Esophagus muscularis mucosa (tissue), 4 donors: Measurements from ENCODE around the gene BASP1. TPM values are rescaled to one million over a fixed set of nuclear protein-coding genes. Genes with fewer than 3 reads are reported as not detected.

Experiments
- DNase-seq: peaks from one replicate; pipeline ENCODE4 v3.0.0-alpha.2; 2017; ENCODE audit errors: extremely low spot score
- H3K27ac ChIP-seq, 4 donors: fragments of 200-600 bp; sonication (generic); replicated peaks in 1 of 4; 1 replicate in 3 of 4; 2 replicates in 1 of 4; pipeline ENCODE4 v1.5.1; 2016 to 2019; ENCODE audit warnings: mild to moderate bottlenecking in 1 of 4
- H3K27me3 ChIP-seq, 4 donors: fragments of 200-600 bp; sonication (generic); one replicate each; pipeline versions ENCODE4 v1.5.1 to v1.6.0; 2016 to 2019
- H3K36me3 ChIP-seq, 4 donors: fragments of 200-600 bp; sonication (generic); one replicate each; pipeline ENCODE4 v1.5.1; 2016 to 2019
- H3K4me1 ChIP-seq, 4 donors: fragments of 200-600 bp; sonication (generic); one replicate each; pipeline ENCODE4 v1.5.1; 2016 to 2019
- H3K4me3 ChIP-seq, 4 donors: fragments of 200-600 bp; sonication (generic); 1 replicate in 2 of 4; 2 replicates in 2 of 4; pipeline ENCODE4 v1.5.1; 2016 to 2019; ENCODE audit warnings: mild to moderate bottlenecking in 4 of 4, moderate library complexity in 1 of 4
- H3K9me3 ChIP-seq, 4 donors: fragments of 200-600 bp; sonication (generic); 1 replicate in 3 of 4; 2 replicates in 1 of 4; pipeline ENCODE4 v1.5.1; 2016 to 2019
- EP300 ChIP-seq: sonication (generic); formaldehyde crosslinking; IDR thresholded peaks from one replicate; pipeline ENCODE4 v1.6.1; 2017; ENCODE audit warnings: antibody characterized with exemption
- POLR2A ChIP-seq: fragments of 450-650 bp; IDR thresholded peaks from one replicate; pipeline ENCODE4 v1.6.1; 2017; ENCODE audit warnings: antibody characterized with exemption, moderate library complexity, mild to moderate bottlenecking, low read depth
- POLR2AphosphoS5 ChIP-seq, 2 donors: sonication (generic); formaldehyde crosslinking; IDR thresholded peaks; one replicate each; pipeline ENCODE4 v1.6.1; 2017; ENCODE audit warnings: antibody characterized with exemption in 2 of 2
- WGBS: methylation state at CpG from one replicate; pipeline ENCODE4 v1.1.5; 2018; 5-methylcytosine and 5-hydroxymethylcytosine counted together
- intact Hi-C: fragments of 100-400 bp; cut with DNase I; formaldehyde crosslinking; loops from one replicate; pipeline ENCODE4 v1.15.1; 2023
- small RNA-seq, 3 donors: library from RNA; depleted of rRNA; stranded (forward); fragments of <200 nt; gene quantifications; one replicate each; pipeline ENCODE3, GENCODE V24; 2016
- total RNA-seq, 4 donors: library from RNA; depleted of rRNA; stranded (reverse); fragments of >200 nt; gene quantifications; one replicate each; pipeline versions ENCODE4 v1.1.0 to v1.2.1, GENCODE V29; 2016
- TF ChIP-seq, protein P1 (sequence below), 3 experiments: fragments of 200-600 bp in 2 of 3; fragments of 450-650 bp in 1 of 3; sonication (generic) in 2 of 3; IDR thresholded peaks; one replicate each; pipeline ENCODE4 v1.5.1; 2017 to 2019; ENCODE audit warnings: antibody characterized with exemption in 3 of 3, mild to moderate bottlenecking in 2 of 3, moderate library complexity in 1 of 3

Gene BASP1
- total RNA-seq, 4 donors from 2014 or later: 5.4 to 19.7 (median 6.6) TPM

- Histone ChIP-seq H3K36me3 (no peaks in the 10 kb centered on the region), H3K4me1 (no peaks in the 10 kb centered on the region), H3K4me3 (no peak overlapping the region), H3K27ac (no peak overlapping the region), H3K9me3 (no peaks in the 10 kb centered on the region), H3K27me3 (no peaks in the 10 kb centered on the region)
- intact Hi-C loops: no loop called here
- TF ChIP-seq EP300: no peak
- no peak for TF ChIP-seq POLR2A
- TF ChIP-seq, protein P1, sequence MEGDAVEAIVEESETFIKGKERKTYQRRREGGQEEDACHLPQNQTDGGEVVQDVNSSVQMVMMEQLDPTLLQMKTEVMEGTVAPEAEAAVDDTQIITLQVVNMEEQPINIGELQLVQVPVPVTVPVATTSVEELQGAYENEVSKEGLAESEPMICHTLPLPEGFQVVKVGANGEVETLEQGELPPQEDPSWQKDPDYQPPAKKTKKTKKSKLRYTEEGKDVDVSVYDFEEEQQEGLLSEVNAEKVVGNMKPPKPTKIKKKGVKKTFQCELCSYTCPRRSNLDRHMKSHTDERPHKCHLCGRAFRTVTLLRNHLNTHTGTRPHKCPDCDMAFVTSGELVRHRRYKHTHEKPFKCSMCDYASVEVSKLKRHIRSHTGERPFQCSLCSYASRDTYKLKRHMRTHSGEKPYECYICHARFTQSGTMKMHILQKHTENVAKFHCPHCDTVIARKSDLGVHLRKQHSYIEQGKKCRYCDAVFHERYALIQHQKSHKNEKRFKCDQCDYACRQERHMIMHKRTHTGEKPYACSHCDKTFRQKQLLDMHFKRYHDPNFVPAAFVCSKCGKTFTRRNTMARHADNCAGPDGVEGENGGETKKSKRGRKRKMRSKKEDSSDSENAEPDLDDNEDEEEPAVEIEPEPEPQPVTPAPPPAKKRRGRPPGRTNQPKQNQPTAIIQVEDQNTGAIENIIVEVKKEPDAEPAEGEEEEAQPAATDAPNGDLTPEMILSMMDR (IDR thresholded peaks at IDR 0.05): no peak
- TF ChIP-seq POLR2AphosphoS5 (IDR thresholded peaks at IDR 0.05): no peak
- WGBS: 86% methylated on average over 3 of the region's 3 CpGs
- no peak for DNase-seq
Observed at GRCh38 chr5:17325770-17326599, 108.6 kb downstream of the BASP1 start.

Small RNA genes within 50 kb of the gene (small RNA-seq; reads per million reads assigned to genes)
- 0 reads per million in 3 donors for gene RNU6-1003P
